Natural killer cell (primary cell): ENCODE measurements around the gene SMG6. TPM values are rescaled to one million over a fixed set of nuclear protein-coding genes. Genes with fewer than 3 reads are reported as not detected.

Source experiments
- ATAC-seq, 3 donors: fragments of 150-1000 bp in 2 of 3; fragments of 200-7000 bp in 1 of 3; cut with Tn5 transposase; 1 replicate in 1 of 3; 2 replicates in 2 of 3; pipeline ENCODE4 v1.10.0; 2021; ENCODE audit warnings: mild to moderate bottlenecking in 2 of 3, moderate library complexity in 2 of 3
- DNase-seq, 2 donors: peaks; one replicate each; pipeline versions ENCODE4 v3.0.0 to v3.0.0-alpha.2; 2013 to 2021; ENCODE audit warnings: mixed read lengths in 1 of 2
- H3K27ac ChIP-seq: one replicate; pipeline ENCODE4 v1.5.1; 2013; ENCODE audit warnings: mild to moderate bottlenecking, low read length
- H3K27me3 ChIP-seq: one replicate; pipeline ENCODE4 v1.6.1; 2013; ENCODE audit warnings: low read length; ENCODE audit not compliant: control insufficient read depth, insufficient read depth
- H3K36me3 ChIP-seq: one replicate; pipeline ENCODE4 v1.6.1; 2013; ENCODE audit warnings: low read length; ENCODE audit not compliant: control insufficient read depth, insufficient read depth
- H3K4me1 ChIP-seq: one replicate; pipeline ENCODE4 v1.6.1; 2013; ENCODE audit warnings: low read length; ENCODE audit not compliant: control insufficient read depth, insufficient read depth
- H3K4me3 ChIP-seq: one replicate; pipeline ENCODE4 v1.5.1; 2013; ENCODE audit warnings: low read length
- H3K9me3 ChIP-seq: one replicate; pipeline ENCODE4 v1.6.1; 2013; ENCODE audit warnings: low read length; ENCODE audit not compliant: control insufficient read depth, insufficient read depth
- H3K27ac Mint-ChIP-seq, 2 donors: one replicate each; pipeline ENCODE4 v1.8.0; 2022; ENCODE audit warnings: mild to moderate bottlenecking in 2 of 2, mixed read lengths in 2 of 2, moderate library complexity in 1 of 2
- H3K27me3 Mint-ChIP-seq, 2 donors: one replicate each; pipeline ENCODE4 v1.8.0; 2022; ENCODE audit warnings: low read depth in 2 of 2, mixed read lengths in 2 of 2
- H3K36me3 Mint-ChIP-seq: one replicate; pipeline ENCODE4 v1.8.0; 2022; ENCODE audit warnings: mixed read lengths
- H3K4me1 Mint-ChIP-seq, 2 donors: one replicate each; pipeline ENCODE4 v1.8.0; 2022; ENCODE audit warnings: mixed read lengths in 2 of 2
- H3K4me3 Mint-ChIP-seq: one replicate; pipeline ENCODE4 v1.8.0; 2022; ENCODE audit warnings: mild to moderate bottlenecking, moderate library complexity, mixed read lengths
- H3K9me3 Mint-ChIP-seq, 2 donors: one replicate each; pipeline ENCODE4 v1.8.0; 2022; ENCODE audit warnings: mixed read lengths in 2 of 2
- WGBS: methylation state at CpG from one replicate; pipeline ENCODE4 v1.1.7; 2013; ENCODE audit warnings: missing lambda C conversion rate; ENCODE audit not compliant: insufficient coverage; 5-methylcytosine and 5-hydroxymethylcytosine counted together
- intact Hi-C: fragments of 100-400 bp; cut with micrococcal nuclease; formaldehyde crosslinking; loops from one replicate; pipeline ENCODE4 v1.14.2; 2022
- total RNA-seq, 4 donors: library from RNA; stranded (reverse); fragments of 120-200 nt in 1 of 4; gene quantifications; one replicate each; pipeline versions ENCODE4 v1.2.3 to v1.2.4, GENCODE V29; 2013 to 2022
- TF ChIP-seq, protein P1 (sequence below): fragments of 200-600 bp; IDR thresholded peaks from one replicate; pipeline ENCODE4 v1.8.0; 2022; ENCODE audit warnings: antibody characterized with exemption

SMG6 gene
- total RNA-seq, 3 donors from 2014 or later (not counting 1 experiment from before 2014, with no cell fraction given) = 41.6 to 49.4 (median 48.2) TPM

DNA sequence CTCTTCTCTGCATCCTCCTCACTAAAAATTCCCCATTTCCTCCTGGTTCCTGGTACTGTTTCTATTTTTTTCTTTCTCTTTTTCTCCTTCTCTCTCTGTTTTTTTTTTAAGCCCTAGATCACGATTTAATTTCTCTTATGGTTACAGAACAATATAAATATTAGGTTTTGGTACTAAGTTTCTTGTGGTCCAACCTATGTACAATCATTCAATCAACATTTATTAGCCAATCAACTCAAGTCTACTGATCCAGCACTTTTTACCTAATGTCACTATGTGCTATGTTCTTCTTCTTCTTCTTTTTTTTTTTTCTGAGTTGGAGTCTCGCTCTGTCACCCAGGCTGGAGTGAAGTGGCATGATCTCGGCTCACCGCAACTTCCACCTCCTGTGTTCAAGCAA, 291.1 kb downstream of the SMG6 start:
- no peaks in the 10 kb centered on the region for H3K9me3 Mint-ChIP-seq
- TF ChIP-seq, protein P1, sequence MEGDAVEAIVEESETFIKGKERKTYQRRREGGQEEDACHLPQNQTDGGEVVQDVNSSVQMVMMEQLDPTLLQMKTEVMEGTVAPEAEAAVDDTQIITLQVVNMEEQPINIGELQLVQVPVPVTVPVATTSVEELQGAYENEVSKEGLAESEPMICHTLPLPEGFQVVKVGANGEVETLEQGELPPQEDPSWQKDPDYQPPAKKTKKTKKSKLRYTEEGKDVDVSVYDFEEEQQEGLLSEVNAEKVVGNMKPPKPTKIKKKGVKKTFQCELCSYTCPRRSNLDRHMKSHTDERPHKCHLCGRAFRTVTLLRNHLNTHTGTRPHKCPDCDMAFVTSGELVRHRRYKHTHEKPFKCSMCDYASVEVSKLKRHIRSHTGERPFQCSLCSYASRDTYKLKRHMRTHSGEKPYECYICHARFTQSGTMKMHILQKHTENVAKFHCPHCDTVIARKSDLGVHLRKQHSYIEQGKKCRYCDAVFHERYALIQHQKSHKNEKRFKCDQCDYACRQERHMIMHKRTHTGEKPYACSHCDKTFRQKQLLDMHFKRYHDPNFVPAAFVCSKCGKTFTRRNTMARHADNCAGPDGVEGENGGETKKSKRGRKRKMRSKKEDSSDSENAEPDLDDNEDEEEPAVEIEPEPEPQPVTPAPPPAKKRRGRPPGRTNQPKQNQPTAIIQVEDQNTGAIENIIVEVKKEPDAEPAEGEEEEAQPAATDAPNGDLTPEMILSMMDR = no peak
- H3K4me3 Mint-ChIP-seq = peak overlapping the region; percentile 3
- WGBS = 95% methylated on average over 3 of the region's 4 CpGs
- DNase-seq = no peak
- H3K4me3 ChIP-seq = no peak overlapping the region
- no peak overlapping the region for H3K27ac ChIP-seq
- intact Hi-C loops = no loop called here
- no peak overlapping the region for H3K27ac Mint-ChIP-seq
- no peaks in the 10 kb centered on the region for H3K9me3 ChIP-seq
- no peak for ATAC-seq
- H3K4me1 Mint-ChIP-seq = peaks cover 0 to 6% of the 10 kb centered on the region in 2 donors
- H3K27me3 ChIP-seq = peaks cover 5% of the 10 kb centered on the region
- H3K36me3 Mint-ChIP-seq = no peaks in the 10 kb centered on the region
- H3K4me1 ChIP-seq = peaks cover 5% of the 10 kb centered on the region
- no peaks in the 10 kb centered on the region for H3K36me3 ChIP-seq
- peaks cover 6 to 16% of the 10 kb centered on the region in 2 donors for H3K27me3 Mint-ChIP-seq

DNA sequence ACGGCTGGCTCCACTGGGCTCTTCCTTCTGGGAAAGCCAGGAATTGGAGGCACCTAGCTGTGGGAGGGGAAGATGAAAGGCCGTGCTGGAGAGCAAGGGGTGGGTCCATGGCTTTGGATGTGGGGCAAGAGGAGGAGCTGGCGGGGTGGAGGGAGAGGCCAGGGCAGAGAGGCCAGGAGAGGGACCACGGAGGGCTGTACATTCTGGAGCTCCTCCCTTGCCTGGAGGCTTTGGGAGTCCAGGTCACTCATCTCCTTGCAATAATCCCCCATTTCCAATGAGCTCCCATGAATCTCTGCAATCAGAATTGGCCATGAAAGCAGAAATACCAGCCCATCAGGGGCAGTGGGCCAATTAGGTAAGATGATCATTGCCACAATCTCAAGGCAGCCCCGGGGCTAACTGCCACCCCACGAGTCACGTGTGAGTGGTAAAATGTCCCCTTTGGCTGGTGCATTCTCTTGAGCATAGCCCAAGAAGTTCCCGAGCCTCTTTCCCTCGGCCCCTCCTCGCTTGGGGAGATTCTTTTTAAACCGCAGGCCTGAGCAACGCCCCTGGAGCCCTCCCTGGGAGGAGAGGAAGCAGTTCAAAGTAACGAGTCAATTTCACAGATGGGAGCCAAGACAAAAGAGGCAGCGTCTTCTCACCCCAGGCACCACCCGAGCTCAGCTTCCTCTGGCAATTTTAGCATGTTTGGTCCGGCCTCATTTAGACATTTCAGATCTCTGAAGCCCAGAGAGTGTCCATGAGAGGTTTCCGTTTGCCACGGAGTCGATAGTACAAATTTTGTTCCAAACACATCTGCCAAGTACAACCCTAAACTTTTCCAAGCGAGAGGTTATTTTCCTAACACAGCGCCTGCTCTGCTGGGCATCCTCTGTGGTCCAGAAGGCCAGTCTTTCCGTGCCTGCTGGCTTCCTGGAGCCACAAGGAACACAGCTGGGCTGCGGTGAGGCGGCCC, 291.9 kb downstream of the SMG6 start:
- TF ChIP-seq, protein P1 = no peak
- H3K9me3 Mint-ChIP-seq = no peaks in the 10 kb centered on the region
- no peak overlapping the region for H3K27ac Mint-ChIP-seq
- Histone ChIP-seq H3K9me3 (no peaks in the 10 kb centered on the region), H3K27ac (no peak overlapping the region), H3K4me1 (peaks cover 5% of the 10 kb centered on the region), H3K36me3 (no peaks in the 10 kb centered on the region), H3K27me3 (peaks cover 5% of the 10 kb centered on the region), H3K4me3 (no peak overlapping the region)
- intact Hi-C loops = no loop called here
- no peaks in the 10 kb centered on the region for H3K36me3 Mint-ChIP-seq
- H3K4me1 Mint-ChIP-seq = peaks cover 0 to 6% of the 10 kb centered on the region in 2 donors
- H3K27me3 Mint-ChIP-seq = peaks cover 6 to 16% of the 10 kb centered on the region in 2 donors
- ATAC-seq = peak; percentile 15 to 40 (median 21)
- H3K4me3 Mint-ChIP-seq = no peak overlapping the region
- no peak for DNase-seq
- 51% methylated on average over 24 of the region's 24 CpGs for WGBS

Other genes starting within 250 kb of the SMG6 start
- 10 to 100 TPM; 19.2 to 26.4 (median 20.7) TPM for gene HIC1, start 248.7 kb downstream of the SMG6 start, total RNA-seq
- gene SRR, start 165 bp upstream of the SMG6 start, total RNA-seq = 10 to 100 TPM in 1 of 3 donors, 1 to 10 TPM in 2; 6.4 to 11.1 (median 7.9) TPM
- gene TSR1, start 32.7 kb upstream of the SMG6 start, total RNA-seq = 10 to 100 TPM; 19.7 to 30.7 (median 29.0) TPM
- 10 to 100 TPM; 65.4 to 75.7 (median 73.6) TPM for gene SGSM2, start 33.7 kb upstream of the SMG6 start, total RNA-seq
- 100 to 1,000 TPM in 1 of 3 donors, 10 to 100 TPM in 2; 72.3 to 108 (median 77.6) TPM for gene MNT, start 97.3 kb upstream of the SMG6 start, total RNA-seq
- gene METTL16, start 208.1 kb upstream of the SMG6 start, total RNA-seq = 10 to 100 TPM; 27.9 to 36.9 (median 32.0) TPM